Fibroblast of skin of right quadriceps (primary cell): ENCODE results near the gene FAIM2.

Source experiments
- DNase-seq: peaks from one replicate; pipeline ENCODE4 v3.0.0-alpha.2; 2013

The FAIM2 gene

GRCh38 chr12:49917166-49917787 lies 13.6 kb upstream of the FAIM2 start:
- no peak for DNase-seq

- no peak for DNase-seq
Measured at GRCh38 chr12:49916129-49916919, 12.6 kb upstream of the FAIM2 start.

GRCh38 chr12:49912345-49913255 lies 8.9 kb upstream of the FAIM2 start:
- no peak for DNase-seq

DNA sequence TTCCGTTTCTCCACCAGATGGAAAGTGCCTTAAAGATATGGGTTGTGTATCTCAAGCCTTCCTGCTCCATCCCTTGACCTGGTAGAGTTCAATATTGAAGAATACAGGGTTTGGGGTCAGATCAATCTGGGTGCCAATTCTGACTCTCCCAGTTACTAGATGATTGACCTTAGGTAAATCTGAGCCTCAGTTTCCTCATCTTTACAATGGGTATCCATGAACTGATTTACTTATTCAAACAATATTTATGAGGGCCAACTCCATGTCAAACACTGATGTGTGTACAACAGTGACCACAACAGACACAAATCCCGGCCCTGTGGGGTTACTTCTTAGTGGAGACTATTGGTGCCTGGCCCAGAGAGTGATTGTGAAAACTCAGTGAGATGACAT lies 7.5 kb upstream of the FAIM2 start:
- DNase-seq: no peak

GRCh38 chr12:49910331-49911212 lies 6.9 kb upstream of the FAIM2 start:
- no peak for DNase-seq

GRCh38 chr12:49909826-49910225 lies 6.1 kb upstream of the FAIM2 start:
- peak; percentile 38 for DNase-seq

DNA sequence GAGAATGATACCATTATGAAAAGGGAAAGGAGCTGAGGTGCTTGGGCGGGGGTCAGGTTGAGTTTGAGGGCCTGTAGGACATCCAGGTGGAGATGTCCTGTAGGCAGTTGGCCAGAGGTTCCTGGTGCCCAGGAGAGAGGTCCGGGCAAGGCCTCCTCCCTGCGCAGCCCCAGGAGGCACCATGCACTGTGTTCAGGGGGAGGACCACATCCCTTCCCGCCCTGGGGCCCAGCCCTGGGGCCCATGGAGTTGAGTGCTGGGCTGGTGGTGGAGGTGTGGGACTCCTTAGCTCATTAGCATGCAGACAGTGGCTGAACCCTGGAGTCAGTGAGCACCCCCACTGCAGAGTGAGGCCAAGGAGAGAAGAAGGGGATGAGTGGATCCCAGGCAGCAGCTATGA lies 5.7 kb upstream of the FAIM2 start:
- DNase-seq: no peak

GRCh38 chr12:49907352-49907751 lies 3.7 kb upstream of the FAIM2 start:
- DNase-seq: no peak

DNA sequence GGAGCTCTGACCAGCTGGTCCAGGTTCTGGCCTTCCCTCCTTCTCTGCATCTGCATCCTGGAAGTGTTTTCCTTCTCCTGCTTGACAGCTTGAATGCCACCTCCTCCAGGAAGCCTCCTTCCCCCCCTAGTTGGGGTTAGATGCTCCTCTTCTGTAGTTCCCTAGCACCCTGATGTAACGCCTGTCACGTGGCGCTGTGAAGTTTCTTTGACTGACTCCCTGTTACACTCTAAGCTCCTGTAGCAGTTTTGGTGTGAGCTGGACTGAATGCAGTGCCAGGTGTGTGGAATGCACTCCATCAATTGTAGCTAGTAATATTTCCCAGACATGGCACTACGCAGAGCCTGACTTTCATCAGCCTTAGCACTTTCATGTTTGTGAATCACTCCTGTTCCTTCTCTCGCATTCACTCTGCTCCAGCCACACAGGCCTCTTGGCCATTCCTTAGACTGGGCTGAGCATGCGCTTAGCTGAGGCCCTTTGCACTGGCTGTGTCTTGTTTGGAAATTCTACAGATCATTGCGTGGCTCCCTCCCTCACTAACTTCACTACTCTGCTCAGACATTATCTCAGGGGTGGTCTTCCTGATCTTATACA lies 2.1 kb upstream of the FAIM2 start:
- no peak for DNase-seq

DNA sequence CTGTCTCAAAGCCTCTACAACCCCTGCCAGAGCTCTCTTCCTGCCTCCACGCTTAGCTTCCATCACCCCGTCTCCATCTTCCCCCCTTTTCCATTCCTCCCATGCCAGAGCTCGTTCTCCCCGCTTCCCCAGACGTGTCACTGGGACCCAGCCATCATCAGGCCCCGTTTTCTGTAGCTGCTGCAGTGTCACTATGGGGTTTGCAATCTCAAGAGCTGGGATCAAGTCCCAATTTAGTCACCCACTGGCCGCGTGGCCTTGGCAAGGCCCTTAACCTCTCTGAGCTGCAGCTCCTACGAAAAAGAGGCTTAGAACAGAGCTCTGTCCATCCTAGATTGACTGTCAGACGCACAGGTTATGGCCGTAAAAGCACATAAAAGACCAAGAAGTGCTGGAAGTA lies 901 bp upstream of the FAIM2 start:
- no peak for DNase-seq

- DNase-seq: no peak
Measured at GRCh38 chr12:49903351-49903699, 375 bp downstream of the FAIM2 start.

- DNase-seq: no peak
Measured at GRCh38 chr12:49902399-49903350, 1.0 kb downstream of the FAIM2 start.

DNA sequence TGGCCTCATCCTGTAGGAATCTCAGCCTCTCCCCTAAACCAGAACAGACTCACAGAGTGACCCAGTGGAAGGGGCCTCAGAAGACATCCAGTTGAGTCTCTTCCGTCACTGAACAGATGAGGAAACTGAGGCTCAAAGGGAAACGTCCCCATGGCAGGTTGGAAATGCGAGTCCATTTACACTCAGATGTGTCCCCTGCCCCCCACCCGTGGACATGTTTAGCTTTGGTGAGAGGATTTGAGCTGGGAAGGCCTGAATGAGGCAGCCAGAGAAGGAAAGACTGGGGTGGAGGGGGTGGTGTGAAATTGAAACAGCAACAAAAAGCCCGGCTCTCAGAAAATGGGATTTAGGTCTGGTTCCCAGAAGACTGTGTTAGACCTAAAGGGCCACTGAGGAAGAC lies 1.7 kb downstream of the FAIM2 start:
- DNase-seq: no peak

DNA sequence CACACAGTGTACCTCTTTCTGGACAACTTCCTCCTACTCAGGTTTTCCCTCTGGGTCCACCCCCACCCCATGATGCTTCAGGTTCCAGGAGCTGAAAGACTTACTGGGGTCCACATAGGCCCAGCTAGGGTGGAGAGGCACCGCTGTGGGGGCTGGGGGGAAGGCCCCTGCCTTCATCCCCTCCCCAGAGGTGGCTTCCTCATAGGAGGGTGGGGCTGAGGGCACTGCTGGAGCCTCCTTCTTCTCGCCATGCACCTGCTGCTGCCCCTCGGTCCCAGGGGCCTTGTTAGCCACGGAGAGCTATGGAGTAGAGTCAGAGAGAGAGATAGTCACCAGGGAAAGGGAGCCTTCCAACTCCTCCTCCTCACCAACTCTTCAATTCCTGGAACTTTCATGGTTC lies 2.7 kb downstream of the FAIM2 start:
- DNase-seq: no peak

- DNase-seq: no peak
Measured at GRCh38 chr12:49900371-49900770, 3.3 kb downstream of the FAIM2 start.

- no peak for DNase-seq
Measured at GRCh38 chr12:49899921-49900320, 3.8 kb downstream of the FAIM2 start.

DNA sequence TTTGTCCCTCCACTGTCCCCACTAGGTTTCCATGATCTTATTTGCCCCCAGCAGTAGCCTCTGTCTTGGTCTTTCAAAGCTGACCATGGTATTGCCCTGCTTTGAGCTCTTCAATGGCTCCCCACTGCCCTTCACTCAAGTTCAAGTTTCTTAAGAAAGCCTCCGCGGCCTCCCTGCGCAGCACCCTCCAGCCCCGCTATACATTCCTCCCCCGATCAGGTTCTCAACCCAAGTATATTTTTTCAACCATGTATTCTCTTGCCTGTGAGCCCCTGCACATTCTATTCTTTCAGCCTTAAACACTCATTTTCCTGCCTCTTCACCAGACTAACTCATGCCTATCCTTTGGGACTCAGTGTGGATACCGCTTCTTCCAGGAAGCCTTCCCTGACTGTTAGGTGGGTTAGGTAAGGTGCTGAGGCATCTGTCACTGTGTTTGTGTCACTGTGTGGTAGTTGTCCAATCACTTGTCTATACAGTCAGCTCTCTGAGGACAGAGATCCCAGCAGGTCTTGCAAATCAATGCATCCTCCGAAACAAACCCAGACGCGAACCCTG lies 4.3 kb downstream of the FAIM2 start:
- no peak for DNase-seq

DNA sequence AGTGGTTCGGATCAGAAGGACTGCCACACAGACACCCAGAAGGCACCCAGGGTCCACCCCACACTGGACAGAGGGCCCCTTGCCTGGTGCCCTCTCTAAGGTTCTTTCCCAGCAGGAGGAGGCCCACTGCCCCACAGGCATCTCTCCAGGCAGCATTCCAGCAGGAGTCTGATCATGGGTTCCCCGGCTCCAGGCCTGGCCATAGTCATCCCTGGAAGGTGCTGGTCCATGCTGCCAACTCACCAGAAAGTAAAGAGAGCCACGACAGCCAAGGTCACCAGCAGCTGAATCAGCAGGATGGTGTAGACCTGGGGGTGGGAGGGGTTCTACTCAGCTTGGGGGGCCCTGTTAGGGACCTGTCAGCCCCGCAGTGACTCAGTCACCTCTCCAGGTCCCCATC lies 6.4 kb downstream of the FAIM2 start:
- no peak for DNase-seq

GRCh38 chr12:49895773-49896172 lies 7.9 kb downstream of the FAIM2 start:
- no peak for DNase-seq

GRCh38 chr12:49894751-49895148 lies 8.9 kb downstream of the FAIM2 start:
- DNase-seq: no peak
